GM12875 (cell line): ENCODE results near the gene ZNF18.

Source experiments
- H3K4me3 ChIP-seq: one replicate; pipeline ENCODE4 v1.5.1; 2011; ENCODE audit warnings: low read depth, low read length, control low read depth
- TF ChIP-seq, protein P1 (sequence below): IDR thresholded peaks from 2 replicates; pipeline ENCODE4 v1.5.1; 2011; ENCODE audit warnings: low read depth, mild to moderate bottlenecking, control low read depth, inconsistent platforms, low read length, moderate library complexity, borderline replicate concordance; ENCODE audit not compliant: insufficient read depth

The ZNF18 gene, protein sequence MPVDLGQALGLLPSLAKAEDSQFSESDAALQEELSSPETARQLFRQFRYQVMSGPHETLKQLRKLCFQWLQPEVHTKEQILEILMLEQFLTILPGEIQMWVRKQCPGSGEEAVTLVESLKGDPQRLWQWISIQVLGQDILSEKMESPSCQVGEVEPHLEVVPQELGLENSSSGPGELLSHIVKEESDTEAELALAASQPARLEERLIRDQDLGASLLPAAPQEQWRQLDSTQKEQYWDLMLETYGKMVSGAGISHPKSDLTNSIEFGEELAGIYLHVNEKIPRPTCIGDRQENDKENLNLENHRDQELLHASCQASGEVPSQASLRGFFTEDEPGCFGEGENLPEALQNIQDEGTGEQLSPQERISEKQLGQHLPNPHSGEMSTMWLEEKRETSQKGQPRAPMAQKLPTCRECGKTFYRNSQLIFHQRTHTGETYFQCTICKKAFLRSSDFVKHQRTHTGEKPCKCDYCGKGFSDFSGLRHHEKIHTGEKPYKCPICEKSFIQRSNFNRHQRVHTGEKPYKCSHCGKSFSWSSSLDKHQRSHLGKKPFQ

DNA sequence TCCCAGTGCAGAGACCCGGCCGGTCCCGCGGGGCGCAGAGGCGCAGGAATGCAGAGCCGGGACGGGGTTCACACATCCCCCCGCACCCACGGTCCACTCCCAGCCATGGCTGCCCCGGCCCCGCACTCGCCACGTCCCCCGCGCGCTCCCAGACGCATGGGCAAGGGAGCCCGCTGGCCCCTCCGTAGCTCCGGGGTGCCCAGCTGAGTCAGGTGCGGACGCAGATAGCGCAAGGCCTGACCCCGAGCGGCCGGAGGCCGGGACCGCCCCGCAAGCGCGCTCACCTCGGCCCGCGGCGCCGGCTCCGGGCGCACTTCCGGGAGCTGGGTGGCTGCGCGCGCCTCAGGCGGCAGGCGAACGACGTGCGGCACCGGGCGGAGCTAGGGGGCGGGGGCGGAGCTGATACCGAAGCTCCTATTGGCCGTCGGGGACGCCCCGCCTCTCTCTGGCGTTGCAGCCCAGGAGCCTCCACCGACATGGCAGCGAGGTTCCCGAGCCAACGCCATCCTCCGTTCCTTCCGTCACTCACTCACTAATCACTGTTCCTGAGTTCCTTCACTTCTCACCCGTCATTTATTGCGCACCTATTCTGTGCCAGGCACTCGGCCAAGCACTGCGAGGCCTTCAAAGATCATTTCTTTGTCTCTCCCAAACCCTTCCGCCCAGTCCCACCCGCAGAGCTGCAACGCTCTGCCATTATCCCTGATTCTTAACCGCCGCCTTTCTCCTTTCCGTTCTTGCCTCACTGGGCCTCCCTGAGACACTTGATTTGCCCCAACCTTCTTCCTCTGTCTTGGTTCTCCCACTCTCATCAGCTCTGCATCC, at the start of gene ZNF18:
ZNF18 (minus strand) TSS at position 329 of the 825 bp plus-strand sequence. CDS start 4,646 bp downstream, outside the sequence.
- TF ChIP-seq, protein P1, sequence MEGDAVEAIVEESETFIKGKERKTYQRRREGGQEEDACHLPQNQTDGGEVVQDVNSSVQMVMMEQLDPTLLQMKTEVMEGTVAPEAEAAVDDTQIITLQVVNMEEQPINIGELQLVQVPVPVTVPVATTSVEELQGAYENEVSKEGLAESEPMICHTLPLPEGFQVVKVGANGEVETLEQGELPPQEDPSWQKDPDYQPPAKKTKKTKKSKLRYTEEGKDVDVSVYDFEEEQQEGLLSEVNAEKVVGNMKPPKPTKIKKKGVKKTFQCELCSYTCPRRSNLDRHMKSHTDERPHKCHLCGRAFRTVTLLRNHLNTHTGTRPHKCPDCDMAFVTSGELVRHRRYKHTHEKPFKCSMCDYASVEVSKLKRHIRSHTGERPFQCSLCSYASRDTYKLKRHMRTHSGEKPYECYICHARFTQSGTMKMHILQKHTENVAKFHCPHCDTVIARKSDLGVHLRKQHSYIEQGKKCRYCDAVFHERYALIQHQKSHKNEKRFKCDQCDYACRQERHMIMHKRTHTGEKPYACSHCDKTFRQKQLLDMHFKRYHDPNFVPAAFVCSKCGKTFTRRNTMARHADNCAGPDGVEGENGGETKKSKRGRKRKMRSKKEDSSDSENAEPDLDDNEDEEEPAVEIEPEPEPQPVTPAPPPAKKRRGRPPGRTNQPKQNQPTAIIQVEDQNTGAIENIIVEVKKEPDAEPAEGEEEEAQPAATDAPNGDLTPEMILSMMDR, result no peak
- H3K4me3 ChIP-seq, result peak within 1 kb of the TSS; percentile 67

DNA sequence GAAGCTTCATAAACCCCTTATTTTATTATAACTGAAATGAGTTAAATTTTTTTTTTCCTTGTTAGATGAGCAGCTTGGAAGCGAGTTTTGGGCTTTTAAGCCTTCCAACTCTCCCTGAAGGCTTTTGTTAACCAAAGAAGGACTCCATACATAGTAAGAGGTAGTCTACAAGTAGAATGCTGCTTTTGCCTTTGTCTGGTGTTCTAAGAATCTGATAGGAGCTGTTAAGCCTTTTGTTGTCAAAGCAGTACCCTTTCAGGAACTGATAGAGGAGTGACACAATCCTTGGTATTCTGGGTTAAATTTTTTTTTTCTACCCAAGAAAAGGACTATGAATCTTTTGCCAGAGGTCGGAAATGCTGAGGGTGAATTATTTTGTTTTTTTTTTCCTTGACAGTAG, 49.5 kb upstream of the ZNF18 start:
- H3K4me3 ChIP-seq, result no peak overlapping the region
- TF ChIP-seq, protein P1, result no peak

DNA sequence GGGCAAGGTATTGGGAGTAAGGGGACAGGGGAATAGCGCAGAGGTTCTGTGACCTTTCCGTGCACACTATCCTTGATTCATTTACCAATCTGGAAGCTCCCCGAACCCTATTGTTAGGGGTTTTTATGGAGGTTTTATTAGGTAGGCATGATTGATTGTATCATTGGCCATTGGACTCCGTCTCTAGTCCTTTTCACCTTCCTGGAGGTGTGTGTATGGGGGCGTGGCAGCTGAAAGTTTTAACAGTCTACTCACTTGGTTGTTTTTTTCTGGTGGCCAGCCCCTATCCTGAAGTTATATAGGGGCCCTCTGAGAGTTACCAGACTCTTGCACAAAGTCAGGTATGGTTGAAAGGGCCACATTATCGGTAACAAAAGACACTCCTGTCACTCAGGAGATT, 46.4 kb upstream of the ZNF18 start:
- H3K4me3 ChIP-seq, result no peak overlapping the region
- TF ChIP-seq, protein P1, result no peak

DNA sequence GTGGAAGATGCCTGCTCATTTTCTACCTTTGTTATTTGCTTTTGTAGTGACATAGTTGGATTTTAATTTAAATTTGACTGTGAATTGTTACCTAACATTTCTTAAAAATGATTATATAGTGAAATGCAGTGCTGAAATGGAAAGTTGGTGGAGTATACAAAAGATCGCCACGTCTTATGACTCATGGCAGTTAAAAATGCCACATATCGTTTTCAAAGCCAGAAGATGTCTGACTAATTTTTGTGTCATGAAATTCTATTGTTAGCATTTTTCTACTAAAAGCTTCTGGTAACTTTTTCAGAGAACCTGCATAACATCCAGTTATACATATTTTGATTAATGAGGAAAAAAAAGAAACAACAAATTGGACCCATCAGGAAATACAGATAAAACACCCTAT, 44.0 kb upstream of the ZNF18 start:
- H3K4me3 ChIP-seq, result no peak overlapping the region
- TF ChIP-seq, protein P1, result no peak

DNA sequence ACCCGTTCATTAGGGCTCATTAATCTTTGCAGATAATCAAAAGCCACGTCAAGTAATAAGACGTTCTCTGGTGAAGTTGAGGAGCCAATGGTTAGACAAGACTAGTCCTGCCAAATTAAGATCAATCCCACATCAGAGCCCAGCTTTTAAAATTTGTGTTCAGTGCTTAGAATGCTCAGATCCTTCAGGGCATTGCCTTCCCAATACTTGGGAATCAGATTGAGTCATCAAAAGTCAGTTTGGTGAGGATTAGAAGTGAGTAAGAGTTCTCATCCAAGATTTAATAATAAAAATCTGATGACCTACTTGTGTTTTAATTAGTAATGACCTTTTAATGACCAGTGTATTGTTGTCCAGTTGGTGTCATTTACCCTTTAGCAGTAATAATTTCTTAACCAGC, 43.2 kb upstream of the ZNF18 start:
- no peak overlapping the region for H3K4me3 ChIP-seq
- TF ChIP-seq, protein P1, result no peak

DNA sequence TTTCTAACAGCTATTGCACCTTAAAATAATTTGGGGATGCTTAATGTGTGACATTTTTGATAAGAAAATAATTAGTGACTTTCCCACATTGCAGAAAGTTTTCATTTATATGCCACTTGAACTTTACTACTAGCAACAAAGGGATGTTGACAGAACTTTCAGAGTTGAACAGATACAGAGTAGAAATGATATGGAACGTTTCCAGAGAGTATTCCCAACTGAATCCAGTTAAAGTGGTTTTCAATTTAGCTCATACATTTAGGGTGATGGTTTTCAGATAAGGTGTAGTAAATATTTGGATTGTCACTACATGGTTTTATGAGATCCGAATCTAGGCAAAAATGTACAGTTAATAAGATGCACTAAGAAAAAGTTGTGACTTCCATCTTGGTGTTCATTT, 40.7 kb upstream of the ZNF18 start:
- no peak overlapping the region for H3K4me3 ChIP-seq
- TF ChIP-seq, protein P1, result no peak
